K562 (cell line): ENCODE results near the gene MAN2B1. TPM values are rescaled to one million over a fixed set of nuclear protein-coding genes. Genes with fewer than 3 reads are reported as not detected.
A peak's percentile ranks its signal among the peaks of the same experiment; 100 is the strongest.

Experiments
- ATAC-seq: fragments of 200-7000 bp; cut with Tn5 transposase; 3 replicates; pipeline ENCODE4 v1.9.1; 2020; ENCODE audit warnings: moderate library complexity
- BruUV-seq: library from RNA; stranded (reverse); fragments of 400-500 nt; replicated peaks from 2 replicates; lab custom pipeline; 2021; lab: Mats Ljungman, UMichigan
- CTCF ChIA-PET: fragments of 300-600 bp; formaldehyde crosslinking; extraction: SDS; loops from one replicate; lab custom pipeline; 2021; ENCODE audit warnings: low intra/inter-chr PET ratio; lab: Yijun Ruan, JAX
- POLR2A ChIA-PET: fragments of 300-600, 350-650 bp; sonication (Branson Sonifier 250); formaldehyde crosslinking; extraction: SDS; loops from one replicate; lab custom pipeline; 2021; ENCODE audit warnings: antibody characterized with exemption, inconsistent platforms; lab: Yijun Ruan, JAX
- DNase-seq, 4 experiments: peaks; one replicate each; pipeline versions ENCODE4 v3.0.0 to v3.0.0-alpha.2; 2011 to 2018; ENCODE audit warnings: low spot score in 3 of 4, mixed read lengths in 3 of 4; ENCODE audit errors: extremely low read depth in 1 of 4
- FAIRE-seq: peaks from 2 replicates; lab custom pipeline; 2011; peaks lifted over from hg19 to GRCh38; lab: Jason Lieb, UNC
- H2AFZ ChIP-seq: 2 replicates; pipeline ENCODE4 v1.6.0; 2011; ENCODE audit warnings: low read depth, low read length, control low read depth, inconsistent platforms
- H3K27ac ChIP-seq: fragments of 200-600 bp; 3 replicates; pipeline ENCODE4 v1.8.0; 2011; ENCODE audit warnings: low read depth, mild to moderate bottlenecking, control low read depth, inconsistent platforms, low read length, moderate library complexity, mixed read lengths; ENCODE audit errors: extremely low read depth
- H3K27me3 ChIP-seq, 2 experiments: fragments of 300-600 bp in 1 of 2; 2 replicates in 1 of 2; 3 replicates in 1 of 2; pipeline versions ENCODE4 v1.6.0 to v1.8.0; 2011; ENCODE audit warnings: inconsistent platforms in 2 of 2, low read length in 2 of 2, mild to moderate bottlenecking in 1 of 2, mixed read lengths in 1 of 2, moderate library complexity in 1 of 2; ENCODE audit not compliant: control insufficient read depth in 2 of 2, insufficient read depth in 2 of 2
- H3K36me3 ChIP-seq: fragments of 300-600 bp; 3 replicates; pipeline ENCODE4 v1.8.0; 2011; ENCODE audit warnings: mild to moderate bottlenecking, low read length, inconsistent platforms; ENCODE audit not compliant: control insufficient read depth, insufficient read depth
- H3K4me1 ChIP-seq, 2 experiments: fragments of 200-600 bp in 1 of 2; replicated peaks in 1 of 2; 2 replicates in 1 of 2; 3 replicates in 1 of 2; pipeline versions ENCODE4 v1.5.1 to v1.8.0; 2011; ENCODE audit warnings: inconsistent platforms in 2 of 2, low read length in 2 of 2, mild to moderate bottlenecking in 1 of 2, mixed read lengths in 1 of 2, moderate library complexity in 1 of 2; ENCODE audit not compliant: control insufficient read depth in 2 of 2, insufficient read depth in 2 of 2
- H3K4me2 ChIP-seq: 2 replicates; pipeline ENCODE4 v1.6.1; 2011; ENCODE audit warnings: low read length, control low read depth, inconsistent platforms, mixed read lengths; ENCODE audit not compliant: insufficient read depth
- H3K4me3 ChIP-seq: fragments of 200-600 bp; sonication (generic), shearing (Covaris generic); 2 replicates; pipeline ENCODE4 v1.5.1; 2016; ENCODE audit warnings: control low read depth, inconsistent platforms
- H3K79me2 ChIP-seq: fragments of 200-600 bp; 3 replicates; pipeline ENCODE4 v1.8.0; 2011; ENCODE audit warnings: low read length, inconsistent platforms; ENCODE audit not compliant: control insufficient read depth, insufficient read depth
- H3K9ac ChIP-seq, 2 experiments: 2 replicates each; pipeline versions ENCODE4 v1.6.0 to v1.6.1; 2011; ENCODE audit warnings: low read depth in 2 of 2, low read length in 2 of 2, control low read depth in 1 of 2, inconsistent platforms in 1 of 2, mild to moderate bottlenecking in 1 of 2, mixed read lengths in 1 of 2; ENCODE audit not compliant: insufficient read depth in 1 of 2
- H3K9me1 ChIP-seq: one replicate; pipeline ENCODE4 v1.6.0; 2011; ENCODE audit warnings: inconsistent platforms, mild to moderate bottlenecking, low read length, moderate library complexity; ENCODE audit not compliant: control insufficient read depth, insufficient read depth
- H3K9me3 ChIP-seq: replicated peaks from 2 replicates; pipeline ENCODE4 v1.5.1; 2011; ENCODE audit warnings: low read depth, low read length, inconsistent platforms; ENCODE audit not compliant: control insufficient read depth, insufficient read depth
- H4K20me1 ChIP-seq: replicated peaks from 2 replicates; pipeline ENCODE4 v1.6.1; 2011; ENCODE audit warnings: low read length, inconsistent platforms, mixed read lengths; ENCODE audit not compliant: control insufficient read depth, insufficient read depth
- ADNP ChIP-seq: fragments of 200-800 bp; sonication (Bioruptor generic); IDR thresholded peaks from 2 replicates; pipeline ENCODE4 v1.6.1; 2016; ENCODE audit warnings: missing genetic modification characterization, missing compliant biosample characterization
- GABPA ChIP-seq: fragments of 200-800 bp; sonication (Bioruptor generic); conservative IDR thresholded peaks from 2 replicates; pipeline ENCODE4 v1.6.1; 2016; ENCODE audit warnings: low read depth, missing genetic modification characterization, missing compliant biosample characterization
- POLR2AphosphoS5 ChIP-seq: IDR thresholded peaks from 2 replicates; pipeline ENCODE4 v1.6.1; 2011; ENCODE audit warnings: mild to moderate bottlenecking, low read depth, low read length, moderate library complexity; ENCODE audit not compliant: control insufficient read depth, insufficient read depth
- PTTG1 ChIP-seq: fragments of 450-650 bp; IDR thresholded peaks from 2 replicates; pipeline ENCODE4 v1.6.1; 2016; ENCODE audit warnings: low read depth, mild to moderate bottlenecking, missing genetic modification characterization, missing compliant biosample characterization
- SMC3 ChIP-seq: conservative IDR thresholded peaks from 2 replicates; pipeline ENCODE4 v1.6.1; 2011; ENCODE audit warnings: low read depth, low read length, improper control_type of control experiment; ENCODE audit not compliant: insufficient read depth
- ZNF165 ChIP-seq: fragments of 250-450 bp; sonication (Bioruptor Pico); IDR thresholded peaks from 2 replicates; pipeline ENCODE4 v1.4.0; 2020; ENCODE audit warnings: borderline replicate concordance
- ZNF232 ChIP-seq: sonication (generic); formaldehyde crosslinking; IDR thresholded peaks from 2 replicates; pipeline ENCODE4 v1.8.0; 2022; ENCODE audit warnings: mild to moderate bottlenecking, missing genetic modification reagents
- WGBS: fragments of 100-300 bp; shearing (Covaris generic); methylation state at CpG from one replicate; pipeline ENCODE4 v1.1.6; 2016; ENCODE audit warnings: low coverage, mixed read lengths; ENCODE audit not compliant: insufficient coverage; ENCODE audit errors: missing lambda C conversion rate; 5-methylcytosine and 5-hydroxymethylcytosine counted together
- in situ Hi-C: fragments of 300-500 bp; cut with MboI; formaldehyde crosslinking; loops from 4 replicates; pipeline ENCODE4 v1.15.0; 2018; ENCODE audit warnings: inconsistent platforms, mixed read lengths
- intact Hi-C: fragments of 100-400 bp; cut with micrococcal nuclease; formaldehyde crosslinking; loops from 2 replicates; pipeline ENCODE4 v1.14.2; 2022
- polyA plus RNA-seq, 8 experiments: library from polyadenylated mRNA; depleted of rRNA in 4 of 8; stranded (reverse) in 5 of 8; unstranded in 3 of 8; fragments of >200 nt; fragmentation: Nextera tagmentation in 2 of 8; fragmentation: Illumina TruSeq in 1 of 8; extraction: Ambion mirVana in 2 of 8; extraction: Trizol in 1 of 8; gene quantifications; 2 replicates each; pipeline versions ENCODE4 v1.2.1 to v1.2.3, GENCODE V29; 2011 to 2014; ENCODE audit warnings: inconsistent platforms in 1 of 8, missing spikeins in 1 of 8
- total RNA-seq, 7 experiments: library from RNA; depleted of rRNA in 6 of 7; stranded (reverse); fragments of >200 nt in 6 of 7; fragmentation: Illumina TruSeq in 2 of 7; extraction: Trizol in 2 of 7; gene quantifications; 2 replicates each; pipeline versions ENCODE4 v1.2.1 to v1.2.3, GENCODE V29; 2011 to 2021; ENCODE audit warnings: low replicate concordance in 1 of 7
- TF ChIP-seq, protein P1 (sequence below): IDR thresholded peaks from 3 replicates; pipeline ENCODE4 v1.6.1; 2011; ENCODE audit warnings: borderline replicate concordance, mild to moderate bottlenecking; ENCODE audit not compliant: insufficient read length, insufficient read depth

The MAN2B1 gene
- total and polyA plus RNA-seq, 9 of the 15 experiments (the other 6 are each of a cell fraction or from before 2014, with no cell fraction given): 0.59 to 33.8 (median 11.4) TPM

DNA sequence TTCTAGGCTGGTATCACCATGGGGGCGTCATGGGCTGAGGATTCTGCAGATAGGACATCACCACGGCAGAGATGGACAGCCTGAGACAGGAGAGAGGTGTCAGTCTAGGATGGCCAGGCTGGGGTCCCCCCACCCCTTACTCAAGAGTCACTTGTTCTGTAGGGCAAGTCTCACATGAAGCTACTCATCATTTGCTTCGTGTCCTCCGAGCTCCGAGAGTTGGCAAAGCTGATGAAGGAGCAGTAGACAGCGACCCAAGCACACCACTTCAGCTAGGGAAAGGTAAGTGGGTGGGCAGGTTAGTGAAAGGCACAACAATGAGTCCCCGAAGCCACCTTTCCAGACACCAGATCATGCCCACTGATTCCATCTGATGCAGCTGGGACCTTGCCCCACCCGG is 1.8 kb upstream of the MAN2B1 start:
- Histone ChIP-seq H3K27me3 (no peaks in the 10 kb centered on the region), H3K36me3 (peaks cover 34% of the 10 kb centered on the region; the same call in 2 of the 3 replicates), H3K27ac (peak overlapping the region; percentile 94; the same call in 2 of the 3 replicates), H3K9ac (peak overlapping the region; percentile 88 to 100; a peak in 3 of 4 replicates), H2AFZ (no peak overlapping the region; the same call in 1 of the 2 replicates), H3K4me1 (peaks cover 18 to 57% of the 10 kb centered on the region in 2 experiments; a peak in 4 of 5 replicates), H4K20me1 (peaks cover 5% of the 10 kb centered on the region; the same call in 1 of the 2 replicates), H3K9me1 (no peaks in the 10 kb centered on the region), H3K4me2 (peak overlapping the region; percentile 88), H3K9me3 (no peaks in the 10 kb centered on the region), H3K4me3 (peak overlapping the region; percentile 74)
- POLR2A ChIA-PET: interaction anchor here (0.5 to 4.7 kb wide), 5 partner anchors 12 to 853 kb away, joined by 3 to 39 read pairs (median 4); partner anchors contain the start of genes DHPS and ZNF442
- CTCF ChIA-PET: no interaction called here
- ATAC-seq: no peak
- in situ Hi-C loops (no loop called here), intact Hi-C loops (no loop called here)
- FAIRE-seq: no peak
- WGBS: 15% methylated on average over 8 of the region's 8 CpGs
- DNase-seq: no peak
- no peak for TF ChIP-seq PTTG1 (tag)
- no peak for TF ChIP-seq ZNF232 (CRISPR knock-in tag)
- no peak for TF ChIP-seq ADNP (tag)
- no peak for TF ChIP-seq ZNF165 (CRISPR knock-in tag)
- TF ChIP-seq SMC3: no peak
- TF ChIP-seq POLR2AphosphoS5: no peak
- TF ChIP-seq GABPA (tag): no peak
- TF ChIP-seq, protein P1, sequence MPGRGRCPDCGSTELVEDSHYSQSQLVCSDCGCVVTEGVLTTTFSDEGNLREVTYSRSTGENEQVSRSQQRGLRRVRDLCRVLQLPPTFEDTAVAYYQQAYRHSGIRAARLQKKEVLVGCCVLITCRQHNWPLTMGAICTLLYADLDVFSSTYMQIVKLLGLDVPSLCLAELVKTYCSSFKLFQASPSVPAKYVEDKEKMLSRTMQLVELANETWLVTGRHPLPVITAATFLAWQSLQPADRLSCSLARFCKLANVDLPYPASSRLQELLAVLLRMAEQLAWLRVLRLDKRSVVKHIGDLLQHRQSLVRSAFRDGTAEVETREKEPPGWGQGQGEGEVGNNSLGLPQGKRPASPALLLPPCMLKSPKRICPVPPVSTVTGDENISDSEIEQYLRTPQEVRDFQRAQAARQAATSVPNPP: no peak
- TF ChIP-seq, all 486 proteins: peak for 0
- BruUV-seq: no TSS peak
- H3K79me2 ChIP-seq: peaks cover 34% of the 10 kb centered on the region
